Peyer's patch (tissue), 4 donors: ENCODE results near the gene ZFYVE19.
A peak's percentile ranks its signal among the peaks of the same experiment; 100 is the strongest.

ENCODE experiments used
- CTCF ChIP-seq, 6 experiments: fragments of 450-650 bp in 4 of 6; fragments of 200-600 bp in 2 of 6; sonication (generic) in 1 of 6; IDR thresholded peaks; one replicate each; pipeline ENCODE4 v1.5.1; 2017 to 2019; ENCODE audit warnings: antibody characterized with exemption in 6 of 6, mild to moderate bottlenecking in 3 of 6, moderate library complexity in 1 of 6
- POLR2A ChIP-seq, 2 donors: fragments of 450-650 bp; IDR thresholded peaks; one replicate each; pipeline ENCODE4 v1.5.1; 2017; ENCODE audit warnings: antibody characterized with exemption in 2 of 2, mild to moderate bottlenecking in 2 of 2, moderate library complexity in 2 of 2

GRCh38 chr15:40803688-40804087 lies 3.2 kb upstream of the ZFYVE19 start:
- TF ChIP-seq CTCF (IDR thresholded peaks at IDR 0.05) (peak in 1 of 6 experiments; percentile 9), POLR2A (IDR thresholded peaks at IDR 0.05) (no peak)
